Breast epithelium (tissue), 3 donors: Measurements from ENCODE around the gene LINGO3.

ENCODE experiments used
- POLR2A ChIP-seq: fragments of 450-650 bp; IDR thresholded peaks from one replicate; pipeline ENCODE4 v1.6.1; 2016; ENCODE audit warnings: antibody characterized with exemption, mild to moderate bottlenecking, moderate library complexity
- POLR2AphosphoS5 ChIP-seq, 3 donors: sonication (generic); formaldehyde crosslinking; IDR thresholded peaks; one replicate each; pipeline ENCODE4 v1.6.1; 2017; ENCODE audit warnings: antibody characterized with exemption in 3 of 3
- TF ChIP-seq, protein P1 (sequence below), 3 donors: fragments of 450-650 bp; IDR thresholded peaks; one replicate each; pipeline ENCODE4 v1.5.1; 2016 to 2017; ENCODE audit warnings: antibody characterized with exemption in 3 of 3, mild to moderate bottlenecking in 3 of 3, moderate library complexity in 3 of 3

DNA sequence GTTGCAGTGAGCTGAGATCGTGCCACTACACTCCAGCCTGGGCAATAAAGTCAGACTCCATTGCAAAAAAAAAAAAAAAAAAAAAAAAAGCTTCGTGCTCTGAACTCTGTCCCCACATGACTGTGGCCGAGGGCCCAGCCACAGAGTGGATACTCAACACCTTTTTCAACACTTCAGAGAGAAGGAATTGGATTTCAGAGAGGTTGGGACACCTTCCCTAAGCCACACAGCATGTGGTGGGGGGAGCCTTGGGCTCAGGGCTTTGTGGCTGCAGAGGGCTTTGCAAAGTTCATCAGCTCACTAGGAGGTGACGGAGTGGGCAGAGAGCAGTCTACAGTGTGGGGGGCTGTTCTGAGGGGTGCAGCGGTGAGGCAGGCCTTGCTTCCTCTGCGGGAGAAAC is 11.0 kb upstream of the LINGO3 start:
- TF ChIP-seq, protein P1, sequence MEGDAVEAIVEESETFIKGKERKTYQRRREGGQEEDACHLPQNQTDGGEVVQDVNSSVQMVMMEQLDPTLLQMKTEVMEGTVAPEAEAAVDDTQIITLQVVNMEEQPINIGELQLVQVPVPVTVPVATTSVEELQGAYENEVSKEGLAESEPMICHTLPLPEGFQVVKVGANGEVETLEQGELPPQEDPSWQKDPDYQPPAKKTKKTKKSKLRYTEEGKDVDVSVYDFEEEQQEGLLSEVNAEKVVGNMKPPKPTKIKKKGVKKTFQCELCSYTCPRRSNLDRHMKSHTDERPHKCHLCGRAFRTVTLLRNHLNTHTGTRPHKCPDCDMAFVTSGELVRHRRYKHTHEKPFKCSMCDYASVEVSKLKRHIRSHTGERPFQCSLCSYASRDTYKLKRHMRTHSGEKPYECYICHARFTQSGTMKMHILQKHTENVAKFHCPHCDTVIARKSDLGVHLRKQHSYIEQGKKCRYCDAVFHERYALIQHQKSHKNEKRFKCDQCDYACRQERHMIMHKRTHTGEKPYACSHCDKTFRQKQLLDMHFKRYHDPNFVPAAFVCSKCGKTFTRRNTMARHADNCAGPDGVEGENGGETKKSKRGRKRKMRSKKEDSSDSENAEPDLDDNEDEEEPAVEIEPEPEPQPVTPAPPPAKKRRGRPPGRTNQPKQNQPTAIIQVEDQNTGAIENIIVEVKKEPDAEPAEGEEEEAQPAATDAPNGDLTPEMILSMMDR (IDR thresholded peaks at IDR 0.05): no peak
- TF ChIP-seq POLR2AphosphoS5 (IDR thresholded peaks at IDR 0.05): no peak
- no peak for TF ChIP-seq POLR2A
